Dedifferentiated amniotic fluid mesenchymal stem cell (primary cell): Measurements from ENCODE around the gene MYO1F.

Experiments used
- DNase-seq: peaks from one replicate; pipeline ENCODE4 v3.0.0-alpha.2; 2016; ENCODE audit errors: extremely low spot score

The MYO1F gene

DNA sequence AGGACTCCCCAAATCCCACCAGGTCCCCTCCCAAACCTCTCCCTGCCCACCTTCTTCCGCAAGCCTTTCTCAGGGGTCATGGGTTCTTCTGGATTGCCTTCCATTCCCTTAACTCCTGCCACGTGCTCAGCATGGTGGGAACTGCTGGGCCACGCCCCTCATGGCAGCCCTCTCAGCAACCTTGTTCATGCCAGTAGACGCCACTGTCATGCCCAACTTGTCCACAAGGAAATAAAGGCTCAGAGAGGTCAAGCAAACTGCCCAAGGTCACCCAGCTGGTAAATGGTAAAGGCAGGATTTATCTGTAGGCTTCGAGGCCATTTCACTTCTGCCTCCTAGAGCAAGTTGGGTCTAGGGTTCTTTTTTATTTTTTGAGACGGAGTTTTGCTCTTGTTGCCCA, 85.7 kb downstream of the MYO1F start:
- DNase-seq, result no peak

DNA sequence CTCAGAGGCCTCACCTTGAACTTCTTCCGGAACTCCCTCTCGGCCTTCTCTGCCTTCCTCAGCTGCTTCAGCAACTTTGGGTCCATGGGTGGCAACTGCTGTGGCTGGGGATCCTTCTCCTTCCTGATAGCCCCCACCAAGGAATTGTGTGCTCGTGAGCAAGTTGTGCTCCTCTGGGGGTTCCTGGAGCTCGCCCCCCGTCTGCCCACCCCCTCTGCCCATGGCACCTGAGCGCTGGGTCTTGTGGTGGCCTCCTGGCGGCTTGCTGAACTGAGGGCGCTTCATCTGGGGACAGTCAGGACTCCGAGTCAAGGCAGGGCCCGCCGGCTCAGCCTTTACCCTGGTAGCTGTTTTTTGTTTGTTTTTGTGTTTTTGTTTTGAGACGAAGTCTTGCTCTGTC, 86.4 kb downstream of the MYO1F start:
- no peak for DNase-seq

DNA sequence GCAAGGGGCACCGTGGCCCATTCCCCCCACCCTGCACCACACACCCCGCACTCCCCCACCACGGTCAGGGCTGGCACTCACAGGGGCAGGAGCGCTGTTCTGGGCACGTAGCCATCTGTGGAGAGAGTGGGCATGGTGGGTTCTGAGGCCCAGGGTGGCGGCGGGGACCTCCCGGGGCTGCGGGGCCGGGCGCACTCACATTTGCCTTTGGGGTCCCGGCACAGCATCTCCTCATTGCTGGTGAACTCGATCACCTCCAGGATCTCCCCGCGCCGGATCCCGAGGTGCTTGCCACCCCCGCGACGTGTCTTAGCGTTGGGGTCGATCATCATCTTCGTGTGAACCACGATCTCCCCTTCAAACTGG, 86.9 kb downstream of the MYO1F start:
- DNase-seq, result no peak

DNA sequence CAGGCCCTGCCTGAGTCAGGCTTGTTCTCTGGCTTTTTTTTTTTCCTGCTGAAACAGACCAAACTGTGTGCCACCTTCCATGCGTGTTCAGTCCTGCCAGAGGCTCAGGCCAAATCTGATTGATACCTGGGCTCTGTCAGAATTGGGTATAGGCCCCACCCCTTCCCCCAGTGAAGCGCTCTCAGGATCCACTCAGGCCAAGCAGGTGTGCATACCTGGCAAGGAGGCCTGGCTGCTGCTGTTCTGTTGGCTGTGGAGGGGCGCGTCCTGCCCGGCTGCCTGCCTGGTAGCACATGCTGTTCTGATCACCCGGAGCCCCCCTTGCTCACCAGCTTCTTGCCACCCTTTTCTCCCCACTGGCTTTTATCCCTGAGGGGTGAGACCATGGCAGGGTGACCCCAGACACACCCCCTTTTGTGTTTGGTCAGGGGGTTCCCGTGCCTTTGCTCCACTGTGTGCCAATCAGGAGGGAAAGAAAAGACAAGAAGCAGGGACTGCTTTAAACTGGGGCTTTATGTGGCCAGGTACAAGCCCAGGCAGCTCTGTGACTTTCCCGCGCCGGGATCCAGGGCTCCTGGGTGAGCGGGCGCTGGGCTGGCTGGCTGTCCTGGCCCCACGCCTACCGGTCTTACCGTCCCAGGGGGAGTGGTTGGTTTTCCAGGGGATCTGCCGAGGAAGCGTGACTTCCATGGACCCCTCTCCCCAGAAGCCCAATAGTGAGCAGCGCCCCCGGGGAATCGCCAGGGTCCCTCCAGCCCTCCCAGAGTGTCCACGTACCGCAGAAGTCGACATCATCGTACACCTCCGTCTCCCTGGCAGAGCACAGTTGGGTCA, 87.5 kb downstream of the MYO1F start:
- no peak for DNase-seq

DNA sequence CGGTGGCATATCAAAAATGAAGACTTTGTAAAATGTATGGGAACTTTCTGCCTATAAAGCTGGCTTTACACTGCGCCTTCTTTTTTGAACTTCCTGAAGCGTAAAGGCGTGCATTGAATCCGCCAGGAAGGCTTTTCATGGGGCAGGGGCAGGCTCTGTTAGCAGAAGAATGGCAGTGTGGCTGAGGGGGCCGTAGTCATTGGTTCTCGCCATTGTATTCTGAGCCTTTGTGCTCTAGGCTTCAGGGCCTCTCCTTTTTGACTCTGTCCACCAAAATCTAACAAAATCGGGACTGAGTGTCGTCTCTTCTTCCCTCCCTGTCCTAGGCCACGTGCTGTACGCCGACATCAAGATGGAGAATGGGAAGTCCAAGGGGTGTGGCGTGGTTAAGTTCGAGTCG, 88.9 kb downstream of the MYO1F start:
- no peak for DNase-seq

DNA sequence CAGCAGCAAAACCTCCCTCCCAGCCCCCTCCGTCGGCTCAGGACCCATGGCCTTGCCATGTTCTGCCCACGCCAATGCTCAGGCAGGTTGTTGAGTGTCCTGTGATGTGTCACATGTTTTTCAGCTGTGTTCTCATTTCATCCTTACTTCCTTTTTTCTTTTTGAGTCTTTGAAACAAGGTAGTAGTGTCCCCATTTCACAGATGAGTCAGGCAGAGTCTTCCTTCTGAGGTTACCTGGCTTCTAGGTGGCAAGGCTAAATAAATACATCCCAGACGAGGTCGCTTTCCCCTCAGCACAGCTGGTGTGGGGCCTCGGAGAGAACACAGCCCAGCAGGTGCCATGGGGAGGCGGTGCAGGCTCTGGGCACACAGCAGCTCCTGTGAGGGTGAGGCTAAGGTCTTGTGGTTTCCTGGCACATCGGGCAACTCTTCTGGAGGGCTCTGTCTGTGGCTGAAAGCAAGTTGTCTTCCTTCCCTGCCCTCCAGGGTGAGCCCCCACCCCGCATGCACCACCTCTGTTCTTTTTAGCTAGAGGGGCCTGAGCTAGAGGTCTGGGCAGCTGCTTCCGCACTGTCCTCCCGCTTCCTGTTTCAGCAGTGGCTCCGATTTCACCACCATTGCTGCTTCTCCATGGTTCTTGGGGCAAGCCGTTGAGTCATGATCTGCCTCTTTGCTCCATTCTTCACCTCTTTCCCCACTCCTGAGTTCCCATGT, 89.9 kb downstream of the MYO1F start:
- no peak for DNase-seq

DNA sequence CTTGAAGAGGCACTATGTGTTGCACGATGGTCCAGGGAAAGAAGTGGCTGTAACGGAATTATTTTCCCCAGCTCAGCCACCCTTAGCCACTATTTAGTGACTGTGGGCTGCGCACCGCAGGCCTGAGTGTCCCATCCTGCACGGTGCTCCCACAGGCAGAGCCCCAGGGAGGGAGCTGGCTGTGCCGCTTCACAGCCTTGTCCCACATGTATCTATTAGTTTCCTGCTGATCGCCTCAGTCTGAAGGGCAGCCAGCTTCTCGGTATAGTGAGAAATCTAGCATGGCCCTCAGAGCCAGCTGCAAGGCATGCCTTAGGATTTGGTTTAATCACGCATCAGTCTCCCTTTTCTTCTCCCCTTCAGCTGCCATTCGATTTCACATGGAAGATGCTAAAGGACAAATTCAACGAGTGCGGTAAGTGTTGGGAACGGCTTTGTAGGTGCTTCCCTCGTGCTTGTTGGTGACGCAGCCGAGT, 90.5 kb downstream of the MYO1F start:
- no peak for DNase-seq

DNA sequence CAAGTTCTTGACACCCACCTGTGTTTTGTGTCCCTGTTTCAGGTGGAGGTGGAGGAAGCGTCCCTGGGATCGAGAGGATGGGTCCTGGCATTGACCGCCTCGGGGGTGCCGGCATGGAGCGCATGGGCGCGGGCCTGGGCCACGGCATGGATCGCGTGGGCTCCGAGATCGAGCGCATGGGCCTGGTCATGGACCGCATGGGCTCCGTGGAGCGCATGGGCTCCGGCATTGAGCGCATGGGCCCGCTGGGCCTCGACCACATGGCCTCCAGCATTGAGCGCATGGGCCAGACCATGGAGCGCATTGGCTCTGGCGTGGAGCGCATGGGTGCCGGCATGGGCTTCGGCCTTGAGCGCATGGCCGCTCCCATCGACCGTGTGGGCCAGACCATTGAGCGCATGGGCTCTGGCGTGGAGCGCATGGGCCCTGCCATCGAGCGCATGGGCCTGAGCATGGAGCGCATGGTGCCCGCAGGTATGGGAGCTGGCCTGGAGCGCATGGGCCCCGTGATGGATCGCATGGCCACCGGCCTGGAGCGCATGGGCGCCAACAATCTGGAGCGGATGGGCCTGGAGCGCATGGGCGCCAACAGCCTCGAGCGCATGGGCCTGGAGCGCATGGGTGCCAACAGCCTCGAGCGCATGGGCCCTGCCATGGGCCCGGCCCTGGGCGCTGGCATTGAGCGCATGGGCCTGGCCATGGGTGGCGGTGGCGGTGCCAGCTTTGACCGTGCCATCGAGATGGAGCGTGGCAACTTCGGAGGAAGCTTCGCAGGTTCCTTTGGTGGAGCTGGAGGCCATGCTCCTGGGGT, 91.5 kb downstream of the MYO1F start:
- DNase-seq, result no peak

DNA sequence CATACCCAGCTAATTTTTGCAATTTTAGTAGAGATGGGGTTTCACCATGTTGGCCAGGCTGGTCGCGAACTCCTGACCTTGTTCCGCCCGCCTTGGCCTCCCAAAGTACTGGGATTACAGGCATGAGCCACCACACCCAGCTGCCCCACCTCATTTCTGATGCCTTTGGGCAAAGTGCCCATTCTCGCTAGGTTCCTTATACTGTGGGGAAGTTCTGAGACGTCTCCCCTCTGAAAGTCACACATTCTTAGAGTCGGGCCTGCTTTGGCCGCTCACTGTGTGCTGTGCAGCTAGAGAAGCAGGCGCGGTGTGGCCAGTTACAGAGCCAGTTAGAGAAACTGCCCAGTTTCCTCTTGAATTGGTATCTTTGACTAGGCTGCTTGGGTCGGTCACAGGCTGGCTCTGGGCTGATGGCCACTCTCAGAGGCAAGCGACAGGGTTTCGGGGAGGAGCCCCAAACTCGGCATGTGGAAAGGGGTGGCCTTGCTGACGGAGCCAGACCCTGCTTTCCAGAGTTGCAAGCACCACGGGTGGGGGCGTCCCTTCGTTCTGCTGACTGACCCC, 92.8 kb downstream of the MYO1F start:
- no peak for DNase-seq

DNA sequence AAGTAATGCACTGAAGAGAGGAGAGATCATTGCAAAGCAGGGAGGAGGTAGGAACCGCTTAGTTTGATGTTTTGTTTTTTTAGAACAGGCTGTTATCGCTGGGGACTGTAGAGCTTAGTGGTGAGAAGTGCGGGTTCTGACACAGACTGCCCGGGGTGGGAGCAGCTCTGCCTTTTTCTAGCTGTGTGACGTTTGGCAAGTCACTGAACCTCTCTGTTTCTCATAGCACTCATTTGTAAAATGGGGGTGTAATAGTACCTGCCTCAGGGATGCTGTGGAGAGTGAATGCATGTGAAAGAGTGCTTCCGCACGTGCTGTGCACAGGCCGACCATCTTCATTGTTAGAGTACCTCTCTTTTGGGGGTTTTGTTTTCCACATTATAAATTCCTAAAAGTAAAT, 94.1 kb downstream of the MYO1F start:
- DNase-seq, result no peak

DNA sequence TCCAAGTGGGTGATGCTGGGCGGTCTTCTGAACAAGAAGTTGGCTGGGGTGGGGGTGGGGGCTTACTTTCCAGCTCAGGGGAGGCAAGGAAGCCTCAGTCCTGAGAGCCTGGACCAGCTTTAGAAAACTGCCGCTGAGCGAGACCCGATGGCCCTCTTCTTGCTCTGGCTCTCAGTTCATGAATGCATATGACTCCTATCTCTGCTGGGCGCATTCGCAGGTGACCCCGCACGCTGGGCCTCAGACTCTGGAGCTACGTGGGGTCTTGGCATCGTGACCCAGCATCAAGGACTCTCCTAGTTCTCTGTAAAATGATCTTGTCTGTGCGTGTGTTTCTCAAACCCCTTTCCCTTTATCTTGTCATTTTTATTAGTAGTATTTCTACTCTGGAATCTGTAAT, 94.5 kb downstream of the MYO1F start:
- DNase-seq, result no peak

DNA sequence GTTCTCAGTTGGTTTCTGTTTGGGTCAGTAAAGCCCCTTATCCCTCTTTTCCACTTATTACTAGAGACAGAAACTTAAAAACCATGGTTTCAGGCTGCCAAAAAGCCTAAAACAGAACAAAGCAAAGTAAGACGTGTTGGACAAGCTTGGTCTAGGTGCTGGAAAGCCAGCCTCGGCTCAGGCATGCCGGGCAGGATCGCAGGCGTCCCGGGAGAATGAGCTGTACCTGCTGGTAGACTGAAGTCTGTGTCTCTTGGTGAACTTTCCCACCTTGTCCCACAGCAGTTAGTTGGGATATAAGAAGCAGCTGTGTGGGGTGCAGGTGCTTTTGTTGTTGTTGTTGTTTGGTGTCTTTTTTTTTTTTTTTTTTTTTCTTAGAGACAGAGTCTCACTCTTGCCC, 95.6 kb downstream of the MYO1F start:
- no peak for DNase-seq

DNA sequence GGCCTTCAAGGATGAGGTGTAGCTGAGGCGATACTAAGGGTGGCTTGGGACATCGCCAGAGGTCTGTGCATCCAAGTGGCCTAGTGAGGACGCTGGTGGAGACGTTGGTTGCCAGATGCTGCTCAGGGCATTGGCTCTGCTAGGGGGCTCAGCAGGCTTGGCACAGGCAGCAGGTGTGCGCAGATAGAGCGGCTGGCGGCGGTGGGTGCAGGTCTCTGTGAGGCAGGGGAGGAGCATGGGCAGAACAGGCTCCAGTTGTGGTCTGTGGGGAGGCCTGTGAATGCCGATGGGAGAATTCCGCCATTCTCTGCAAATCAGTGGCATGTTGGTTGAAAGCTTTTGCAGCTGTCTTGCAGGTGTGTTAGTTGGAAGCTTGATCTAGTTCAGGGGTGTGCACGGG, 96.0 kb downstream of the MYO1F start:
- DNase-seq, result no peak

DNA sequence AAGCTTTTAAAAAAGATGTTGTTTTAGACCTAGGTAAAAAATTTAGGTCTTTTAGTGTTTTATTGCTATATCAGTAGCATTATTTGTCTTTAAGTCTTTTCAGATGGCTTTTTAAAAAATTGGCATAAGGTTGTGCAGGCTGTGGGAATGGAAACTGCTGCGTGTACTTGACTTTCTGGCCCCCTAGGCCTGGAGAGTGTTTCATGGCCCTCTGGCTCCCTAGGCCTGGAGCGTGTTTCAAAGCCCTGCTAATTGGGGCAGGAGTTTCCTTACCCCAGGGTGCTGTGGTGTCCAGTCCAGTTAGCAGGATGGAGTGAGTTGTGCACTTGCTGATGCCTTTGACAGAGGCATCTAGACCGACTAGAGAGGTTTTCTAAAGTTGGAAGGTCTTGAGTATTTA, 98.6 kb downstream of the MYO1F start:
- DNase-seq, result no peak

DNA sequence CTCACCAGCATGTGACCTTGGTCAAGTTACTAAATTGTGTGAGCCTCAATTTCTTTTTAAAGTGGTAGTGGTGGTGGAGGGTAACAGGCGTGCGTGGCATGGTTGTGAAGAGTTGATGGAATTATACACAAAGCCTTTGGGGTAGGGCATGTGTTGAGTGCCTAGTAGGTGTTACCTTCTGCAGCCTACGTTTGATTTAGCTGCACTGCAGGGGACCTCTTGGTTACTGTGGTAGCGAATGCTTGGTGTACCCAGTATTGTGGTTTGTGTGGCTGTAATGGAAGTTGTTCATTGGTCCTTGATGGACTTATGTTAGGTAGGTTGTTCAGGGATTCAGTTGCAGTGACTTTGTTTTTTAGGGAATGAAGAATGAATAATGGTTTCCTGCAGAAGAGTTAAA, 99.4 kb downstream of the MYO1F start:
- DNase-seq, result no peak

DNA sequence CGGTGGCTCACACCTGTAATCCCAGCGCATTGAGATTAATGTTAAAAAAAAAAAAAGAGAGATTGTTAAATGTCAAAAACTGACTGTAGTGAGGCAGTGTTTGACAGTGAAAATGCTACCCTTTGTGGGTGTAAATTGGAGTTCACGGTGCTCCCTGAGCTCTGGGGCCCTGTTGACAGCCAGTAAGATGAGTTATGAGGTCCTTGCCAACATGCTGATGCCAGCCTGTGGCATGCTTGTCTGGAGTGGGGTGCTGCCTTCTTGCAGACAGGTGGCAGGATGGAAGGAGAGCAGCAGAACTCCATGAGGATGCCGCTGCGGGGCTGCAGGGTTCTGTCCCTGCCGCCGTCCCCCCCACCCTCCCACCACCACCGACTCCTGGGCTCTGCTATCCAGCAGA, 100.7 kb downstream of the MYO1F start:
- no peak for DNase-seq

DNA sequence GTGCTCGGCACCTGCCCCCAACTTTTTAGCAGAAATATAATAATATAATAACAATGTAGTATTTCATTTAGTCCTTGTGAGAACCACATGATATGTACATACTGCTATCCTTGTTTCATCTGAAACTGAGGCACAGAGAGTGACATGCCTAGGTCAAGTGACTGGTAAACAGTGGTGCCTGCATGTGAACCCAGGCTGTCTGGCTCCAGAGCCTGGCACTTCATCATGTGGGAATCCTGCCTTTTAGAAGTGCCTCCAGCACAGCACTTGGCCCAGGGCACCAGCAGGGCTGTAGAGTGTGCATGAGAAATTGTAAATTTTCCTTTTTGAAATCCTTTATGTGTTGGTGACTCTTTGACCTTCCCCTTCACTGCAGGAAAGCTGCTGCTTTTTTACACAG, 102.2 kb downstream of the MYO1F start:
- DNase-seq, result no peak

DNA sequence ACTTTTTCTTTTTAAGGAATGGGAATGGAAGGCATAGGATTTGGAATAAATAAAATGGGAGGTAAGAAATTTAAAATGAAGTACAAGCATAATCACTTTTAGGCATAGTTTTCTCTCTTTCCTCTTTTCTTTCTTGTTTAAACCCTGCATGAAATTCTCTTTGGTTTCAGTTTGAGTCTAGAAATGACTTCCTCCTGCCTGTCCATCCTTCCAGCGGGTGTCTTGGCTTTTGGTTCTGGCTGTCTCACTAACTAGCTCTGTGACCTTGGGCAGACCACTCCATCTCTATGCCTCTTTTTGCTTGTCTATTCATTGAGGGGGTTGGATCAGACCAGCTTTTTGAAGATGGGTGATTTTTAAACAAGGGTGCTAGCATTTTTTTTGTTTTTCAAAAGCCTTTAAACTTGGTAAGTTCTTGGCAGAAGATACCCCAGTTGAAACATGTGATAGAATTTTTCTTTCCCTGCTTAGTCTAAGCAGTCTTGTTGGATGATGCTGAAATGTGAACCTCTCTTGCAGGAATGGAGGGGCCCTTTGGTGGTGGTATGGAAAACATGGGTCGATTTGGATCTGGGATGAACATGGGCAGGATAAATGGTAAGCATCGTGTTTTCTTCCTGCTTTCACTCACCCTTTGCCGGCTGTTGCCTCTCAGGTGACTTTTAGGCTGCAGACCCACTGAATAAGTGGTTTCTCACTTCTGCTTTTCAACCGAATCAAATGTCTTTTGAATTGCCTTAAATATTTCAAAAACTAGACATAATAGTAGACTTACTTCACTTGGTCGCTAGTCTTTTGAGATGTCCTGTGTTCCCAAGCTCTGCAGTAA, 103.4 kb downstream of the MYO1F start:
- no peak for DNase-seq
